H9 (cell line): ENCODE measurements around the gene TRNP1. TPM values are rescaled to one million over a fixed set of nuclear protein-coding genes. Genes with fewer than 3 reads are reported as not detected.

Experiments used
- DNase-seq: peaks from one replicate; pipeline ENCODE4 v3.0.0-alpha.2; 2017
- H2AFZ ChIP-seq: one replicate; pipeline ENCODE4 v1.6.1; 2013; ENCODE audit warnings: mild to moderate bottlenecking, low read length, control low read depth, moderate library complexity
- H2AK5ac ChIP-seq: 2 replicates; pipeline ENCODE4 v1.6.1; 2013; ENCODE audit warnings: low read length, control low read depth, mixed read lengths; ENCODE audit not compliant: insufficient read length
- H2BK120ac ChIP-seq: one replicate; pipeline ENCODE4 v1.6.1; 2013; ENCODE audit warnings: low read depth, mild to moderate bottlenecking, low read length, control low read depth, inconsistent platforms; ENCODE audit not compliant: poor library complexity, severe bottlenecking
- H2BK12ac ChIP-seq: 2 replicates; pipeline ENCODE4 v1.6.1; 2013; ENCODE audit warnings: low read length, control low read depth, mixed read lengths, low read depth; ENCODE audit not compliant: insufficient read length
- H2BK15ac ChIP-seq: 2 replicates; pipeline ENCODE4 v1.6.1; 2013; ENCODE audit warnings: low read depth, low read length, control low read depth
- H2BK20ac ChIP-seq: one replicate; pipeline ENCODE4 v1.6.1; 2013; ENCODE audit warnings: low read depth, mild to moderate bottlenecking, low read length, control low read depth, inconsistent platforms; ENCODE audit not compliant: poor library complexity, severe bottlenecking
- H2BK5ac ChIP-seq: 2 replicates; pipeline ENCODE4 v1.6.1; 2013; ENCODE audit warnings: low read length, control low read depth, mixed read lengths; ENCODE audit not compliant: insufficient read length
- H3K14ac ChIP-seq: 2 replicates; pipeline ENCODE4 v1.6.1; 2013; ENCODE audit warnings: low read length, control low read depth; ENCODE audit not compliant: insufficient read depth
- H3K18ac ChIP-seq: 2 replicates; pipeline ENCODE4 v1.6.1; 2013; ENCODE audit warnings: low read depth, mild to moderate bottlenecking, mixed read lengths, low read length, control low read depth; ENCODE audit not compliant: insufficient read length
- H3K23ac ChIP-seq: 2 replicates; pipeline ENCODE4 v1.6.1; 2013; ENCODE audit warnings: low read length, control low read depth, mixed read lengths, low read depth; ENCODE audit not compliant: insufficient read length
- H3K23me2 ChIP-seq: 2 replicates; pipeline ENCODE4 v1.6.1; 2013; ENCODE audit warnings: low read depth, mild to moderate bottlenecking, mixed read lengths, low read length, control low read depth; ENCODE audit not compliant: insufficient read length, poor library complexity, severe bottlenecking
- H3K27ac ChIP-seq: 2 replicates; pipeline ENCODE4 v1.5.1; 2013; ENCODE audit warnings: low read length, control low read depth, mixed read lengths, low read depth; ENCODE audit not compliant: insufficient read length
- H3K27me3 ChIP-seq: 2 replicates; pipeline ENCODE4 v1.6.1; 2013; ENCODE audit warnings: low read length, control low read depth, inconsistent platforms; ENCODE audit not compliant: insufficient read depth
- H3K4ac ChIP-seq: 2 replicates; pipeline ENCODE4 v1.6.1; 2013; ENCODE audit warnings: low read depth, mild to moderate bottlenecking, control low read depth, inconsistent platforms, low read length, moderate library complexity
- H3K4me1 ChIP-seq: 2 replicates; pipeline ENCODE4 v1.6.1; 2013; ENCODE audit warnings: low read length, control low read depth, inconsistent platforms; ENCODE audit not compliant: insufficient read depth
- H3K4me2 ChIP-seq: 2 replicates; pipeline ENCODE4 v1.6.1; 2013; ENCODE audit warnings: low read length, control low read depth, mixed read lengths; ENCODE audit not compliant: insufficient read length, insufficient read depth
- H3K56ac ChIP-seq: 2 replicates; pipeline ENCODE4 v1.6.1; 2013; ENCODE audit warnings: low read depth, mild to moderate bottlenecking, mixed read lengths, low read length, control low read depth; ENCODE audit not compliant: insufficient read length
- H3K79me1 ChIP-seq: 2 replicates; pipeline ENCODE4 v1.6.1; 2013; ENCODE audit warnings: low read depth, mild to moderate bottlenecking, moderate library complexity, low read length, control low read depth, inconsistent platforms; ENCODE audit not compliant: insufficient read depth, poor library complexity, severe bottlenecking
- H3K79me2 ChIP-seq: 2 replicates; pipeline ENCODE4 v1.6.1; 2013; ENCODE audit warnings: low read length, control low read depth, inconsistent platforms; ENCODE audit not compliant: insufficient read depth
- H3K9ac ChIP-seq: 2 replicates; pipeline ENCODE4 v1.6.1; 2013; ENCODE audit warnings: low read length, control low read depth, mixed read lengths; ENCODE audit not compliant: insufficient read length; ENCODE audit errors: extremely low read depth
- H3K9me3 ChIP-seq: one replicate; pipeline ENCODE4 v1.6.1; 2013; ENCODE audit warnings: low read depth, low read length, inconsistent platforms; ENCODE audit not compliant: control insufficient read depth
- H3T11ph ChIP-seq: one replicate; pipeline ENCODE4 v1.6.1; 2013; ENCODE audit warnings: mild to moderate bottlenecking, low read length, control low read depth, inconsistent platforms
- H4K20me1 ChIP-seq: one replicate; pipeline ENCODE4 v1.6.1; 2013; ENCODE audit not compliant: control insufficient read depth, insufficient read length, insufficient read depth
- H4K5ac ChIP-seq: 2 replicates; pipeline ENCODE4 v1.6.1; 2013; ENCODE audit warnings: low read depth, mild to moderate bottlenecking, mixed read lengths, low read length, control low read depth; ENCODE audit not compliant: insufficient read length
- H4K8ac ChIP-seq: replicated peaks from 2 replicates; pipeline ENCODE4 v1.6.1; 2013; ENCODE audit warnings: low read length, control low read depth, mixed read lengths, low read depth; ENCODE audit not compliant: insufficient read length
- H4K91ac ChIP-seq: 2 replicates; pipeline ENCODE4 v1.6.1; 2013; ENCODE audit warnings: low read depth, mild to moderate bottlenecking, moderate library complexity, mixed read lengths, low read length, control low read depth; ENCODE audit not compliant: insufficient read length
- H3K27ac Mint-ChIP-seq, 3 experiments: 2 replicates in 2 of 3; 3 replicates in 1 of 3; pipeline ENCODE4 v1.8.0; 2020 to 2021; ENCODE audit warnings: mixed read lengths in 3 of 3, mild to moderate bottlenecking in 1 of 3, moderate library complexity in 1 of 3
- H3K27me3 Mint-ChIP-seq: 2 replicates; pipeline ENCODE4 v1.8.0; 2021; ENCODE audit warnings: low read depth, mild to moderate bottlenecking, moderate library complexity, mixed read lengths
- H3K36me3 Mint-ChIP-seq, 3 experiments: 2 replicates in 2 of 3; 3 replicates in 1 of 3; pipeline ENCODE4 v1.8.0; 2020 to 2021; ENCODE audit warnings: low read depth in 3 of 3, mixed read lengths in 3 of 3; ENCODE audit not compliant: insufficient read depth in 1 of 3
- H3K4me1 Mint-ChIP-seq, 2 experiments: 2 replicates each; pipeline ENCODE4 v1.8.0; 2020; ENCODE audit warnings: mixed read lengths in 2 of 2
- H3K4me3 Mint-ChIP-seq, 2 experiments: 2 replicates in 1 of 2; 3 replicates in 1 of 2; pipeline ENCODE4 v1.8.0; 2020 to 2021; ENCODE audit warnings: mild to moderate bottlenecking in 2 of 2, mixed read lengths in 2 of 2, moderate library complexity in 1 of 2
- H3K9me3 Mint-ChIP-seq, 2 experiments: 2 replicates in 1 of 2; 3 replicates in 1 of 2; pipeline ENCODE4 v1.8.0; 2020; ENCODE audit warnings: mild to moderate bottlenecking in 2 of 2, mixed read lengths in 2 of 2, moderate library complexity in 1 of 2
- WGBS: extraction: QIAGEN DNeasy Blood & Tissue Kit; methylation state at CpG from one replicate; pipeline ENCODE4 v1.1.7; 2013; ENCODE audit warnings: missing lambda C conversion rate, low lambda C conversion rate, mixed read lengths; ENCODE audit not compliant: insufficient read length; ENCODE audit errors: extremely low coverage; 5-methylcytosine and 5-hydroxymethylcytosine counted together
- long read RNA-seq: library from polyadenylated mRNA; unstranded; transcript quantifications from one replicate; pipeline ENCODE4 v2.0.0, GENCODE V29; 2020
- total RNA-seq: library from RNA; stranded (reverse); gene quantifications from 2 replicates; pipeline ENCODE4 v1.2.1, GENCODE V29; 2021
- TF ChIP-seq, protein P1 (sequence below): fragments of 200-600 bp; sonication (generic); conservative IDR thresholded peaks from 3 replicates; pipeline ENCODE4 v1.8.0; 2021; ENCODE audit warnings: antibody characterized with exemption, mild to moderate bottlenecking

TRNP1 gene, protein sequence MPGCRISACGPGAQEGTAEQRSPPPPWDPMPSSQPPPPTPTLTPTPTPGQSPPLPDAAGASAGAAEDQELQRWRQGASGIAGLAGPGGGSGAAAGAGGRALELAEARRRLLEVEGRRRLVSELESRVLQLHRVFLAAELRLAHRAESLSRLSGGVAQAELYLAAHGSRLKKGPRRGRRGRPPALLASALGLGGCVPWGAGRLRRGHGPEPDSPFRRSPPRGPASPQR
- total RNA-seq = 38.4 and 39.0 TPM in 2 replicates
- long read RNA-seq, partial matches to known transcripts = 0 of 9 reads
- long read RNA-seq, other reads (novel, unspliced or antisense) = 6 of 9 reads

DNA sequence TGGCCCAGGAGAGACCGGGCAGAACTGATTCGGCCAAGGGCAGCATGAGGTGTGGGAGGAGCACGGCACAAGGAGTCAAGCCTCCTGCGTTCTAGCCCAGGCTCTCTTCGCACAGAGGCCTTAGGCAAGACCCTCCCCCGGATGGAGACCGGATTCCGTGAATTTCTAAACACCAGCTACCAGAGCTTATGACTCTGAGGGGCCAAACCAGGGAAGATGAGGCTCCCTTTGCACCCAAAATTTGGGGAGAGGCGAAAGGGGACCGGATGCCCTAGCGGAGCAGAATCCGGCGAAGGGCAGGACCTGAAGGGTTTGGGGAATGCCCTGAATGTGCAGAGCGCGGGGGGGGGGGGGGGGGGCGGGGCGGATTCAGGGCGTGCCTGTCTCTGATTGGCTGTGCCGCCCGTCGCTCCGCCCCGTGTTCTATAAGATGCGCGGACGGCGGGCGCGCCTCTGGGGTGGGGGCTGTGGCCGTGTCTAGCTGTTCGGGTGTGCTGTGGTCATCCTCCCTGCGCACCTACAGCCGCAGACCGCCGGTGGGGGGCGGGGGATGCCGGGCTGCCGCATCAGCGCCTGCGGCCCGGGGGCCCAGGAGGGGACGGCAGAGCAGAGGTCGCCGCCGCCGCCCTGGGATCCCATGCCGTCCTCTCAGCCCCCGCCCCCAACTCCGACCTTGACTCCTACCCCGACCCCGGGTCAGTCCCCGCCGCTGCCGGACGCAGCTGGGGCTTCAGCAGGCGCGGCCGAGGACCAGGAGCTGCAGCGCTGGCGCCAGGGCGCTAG lies at the start of gene TRNP1:
TRNP1 (plus strand) TSS at position 456 of the 783 bp plus-strand sequence; CDS start at position 551, 95 bp downstream.
- no CpG with 5 or more reads among the region's 61 CpGs for WGBS
- peak within 1 kb of the TSS; percentile 68 to 95 (median 89) for H3K27ac Mint-ChIP-seq
- peak within 1 kb of the TSS; percentile 57 for H3K9ac ChIP-seq

More for the DNA sequence above, at the start of gene TRNP1:
- Histone ChIP-seq H3K27me3 (no peaks in the 10 kb centered on the region), H3K4me2 (peak within 1 kb of the TSS; percentile 60), H2AK5ac (no peak within 1 kb of the TSS), H2BK12ac (no peak within 1 kb of the TSS), H4K8ac (no peak within 1 kb of the TSS), H2AFZ (peak within 1 kb of the TSS; percentile 76), H4K91ac (no peak within 1 kb of the TSS), H3K56ac (no peak within 1 kb of the TSS), H3K4ac (no peak within 1 kb of the TSS), H4K20me1 (no peaks in the 10 kb centered on the region), H2BK120ac (no peak within 1 kb of the TSS), H4K5ac (no peak within 1 kb of the TSS), H3K9me3 (no peaks in the 10 kb centered on the region), H3K79me1 (no peaks in the 10 kb centered on the region), H3K23ac (no peak within 1 kb of the TSS), H3K18ac (peak within 1 kb of the TSS; percentile 43), H3K14ac (peak within 1 kb of the TSS; percentile 88), H2BK20ac (no peak within 1 kb of the TSS), H3K4me1 (peaks cover 12% of the 10 kb centered on the region), H3K79me2 (peaks cover 3% of the 10 kb centered on the region; the same call in 1 of the 2 replicates), H3T11ph (no peak within 1 kb of the TSS), H3K23me2 (peaks cover 18% of the 10 kb centered on the region), H2BK15ac (no peak within 1 kb of the TSS), H3K27ac (no peak within 1 kb of the TSS), H2BK5ac (no peak within 1 kb of the TSS)
- Mint-ChIP-seq H3K4me3 (peak within 1 kb of the TSS; percentile 85 to 95), H3K36me3 (peaks cover 3 to 20% (median 16%) of the 10 kb centered on the region in 3 experiments; a peak in 5 of 7 replicates), H3K27me3 (peaks cover 26% of the 10 kb centered on the region), H3K4me1 (peaks cover 48 to 51% of the 10 kb centered on the region in 2 experiments), H3K9me3 (no peaks in the 10 kb centered on the region)
- TF ChIP-seq, protein P1, sequence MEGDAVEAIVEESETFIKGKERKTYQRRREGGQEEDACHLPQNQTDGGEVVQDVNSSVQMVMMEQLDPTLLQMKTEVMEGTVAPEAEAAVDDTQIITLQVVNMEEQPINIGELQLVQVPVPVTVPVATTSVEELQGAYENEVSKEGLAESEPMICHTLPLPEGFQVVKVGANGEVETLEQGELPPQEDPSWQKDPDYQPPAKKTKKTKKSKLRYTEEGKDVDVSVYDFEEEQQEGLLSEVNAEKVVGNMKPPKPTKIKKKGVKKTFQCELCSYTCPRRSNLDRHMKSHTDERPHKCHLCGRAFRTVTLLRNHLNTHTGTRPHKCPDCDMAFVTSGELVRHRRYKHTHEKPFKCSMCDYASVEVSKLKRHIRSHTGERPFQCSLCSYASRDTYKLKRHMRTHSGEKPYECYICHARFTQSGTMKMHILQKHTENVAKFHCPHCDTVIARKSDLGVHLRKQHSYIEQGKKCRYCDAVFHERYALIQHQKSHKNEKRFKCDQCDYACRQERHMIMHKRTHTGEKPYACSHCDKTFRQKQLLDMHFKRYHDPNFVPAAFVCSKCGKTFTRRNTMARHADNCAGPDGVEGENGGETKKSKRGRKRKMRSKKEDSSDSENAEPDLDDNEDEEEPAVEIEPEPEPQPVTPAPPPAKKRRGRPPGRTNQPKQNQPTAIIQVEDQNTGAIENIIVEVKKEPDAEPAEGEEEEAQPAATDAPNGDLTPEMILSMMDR = no peak
- DNase-seq = peak; percentile 93
